Esophagus muscularis mucosa (tissue), 4 donors: ENCODE data around the gene ANXA5.

ENCODE experiments used
- CTCF ChIP-seq, 3 experiments: fragments of 200-600 bp in 2 of 3; fragments of 450-650 bp in 1 of 3; sonication (generic) in 2 of 3; IDR thresholded peaks; one replicate each; pipeline ENCODE4 v1.5.1; 2017 to 2019; ENCODE audit warnings: antibody characterized with exemption in 3 of 3, mild to moderate bottlenecking in 2 of 3, moderate library complexity in 1 of 3
- EP300 ChIP-seq: sonication (generic); formaldehyde crosslinking; IDR thresholded peaks from one replicate; pipeline ENCODE4 v1.6.1; 2017; ENCODE audit warnings: antibody characterized with exemption
- POLR2A ChIP-seq: fragments of 450-650 bp; IDR thresholded peaks from one replicate; pipeline ENCODE4 v1.6.1; 2017; ENCODE audit warnings: antibody characterized with exemption, moderate library complexity, mild to moderate bottlenecking, low read depth
- POLR2AphosphoS5 ChIP-seq, 2 donors: sonication (generic); formaldehyde crosslinking; IDR thresholded peaks; one replicate each; pipeline ENCODE4 v1.6.1; 2017; ENCODE audit warnings: antibody characterized with exemption in 2 of 2

- TF ChIP-seq POLR2AphosphoS5 (IDR thresholded peaks at IDR 0.05) (no peak), CTCF (IDR thresholded peaks at IDR 0.05) (no peak), POLR2A (no peak), EP300 (no peak)
Observed at GRCh38 chr4:121679951-121680350, 16.8 kb downstream of the ANXA5 start.
